Spleen (tissue), 11 donors: ENCODE data around the gene NTSR1. TPM values are rescaled to one million over a fixed set of nuclear protein-coding genes. Genes with fewer than 3 reads are reported as not detected.

Experiments used
- DNase-seq: peaks from one replicate; pipeline ENCODE4 v3.0.0-alpha.2; 2020
- H3K27ac ChIP-seq, 8 donors: fragments of 200-600 bp; sonication (generic) in 7 of 8; 1 replicate in 4 of 8; 2 replicates in 4 of 8; pipeline versions ENCODE4 v1.5.0 to v1.8.0; 2016 to 2021; ENCODE audit warnings: inconsistent platforms in 4 of 8, mild to moderate bottlenecking in 4 of 8, moderate library complexity in 1 of 8
- H3K27me3 ChIP-seq, 7 donors: fragments of 200-600 bp; sonication (generic) in 6 of 7; replicated peaks in 1 of 7; 1 replicate in 4 of 7; 2 replicates in 3 of 7; pipeline versions ENCODE4 v1.5.0 to v1.8.0; 2016 to 2021; ENCODE audit warnings: inconsistent platforms in 3 of 7, mild to moderate bottlenecking in 1 of 7
- H3K36me3 ChIP-seq, 6 donors: fragments of 200-600 bp; sonication (generic) in 5 of 6; 1 replicate in 4 of 6; 2 replicates in 2 of 6; pipeline versions ENCODE4 v1.5.0 to v1.8.0; 2016 to 2021; ENCODE audit warnings: inconsistent platforms in 2 of 6
- H3K4me1 ChIP-seq, 6 donors: fragments of 200-600 bp; sonication (generic) in 5 of 6; 1 replicate in 3 of 6; 2 replicates in 3 of 6; pipeline versions ENCODE4 v1.5.0 to v1.8.0; 2016 to 2021; ENCODE audit warnings: inconsistent platforms in 3 of 6
- H3K4me3 ChIP-seq, 8 donors: fragments of 200-600 bp; sonication (generic) in 7 of 8; 1 replicate in 4 of 8; 2 replicates in 4 of 8; pipeline versions ENCODE4 v1.5.0 to v1.8.0; 2016 to 2021; ENCODE audit warnings: inconsistent platforms in 4 of 8, mild to moderate bottlenecking in 4 of 8, moderate library complexity in 2 of 8
- H3K9me3 ChIP-seq, 8 donors: fragments of 200-600 bp; sonication (generic) in 7 of 8; 1 replicate in 4 of 8; 2 replicates in 4 of 8; pipeline versions ENCODE4 v1.5.0 to v1.8.0; 2016 to 2021; ENCODE audit warnings: inconsistent platforms in 4 of 8
- POLR2A ChIP-seq, 3 donors: fragments of 450-650 bp; IDR thresholded peaks; one replicate each; pipeline ENCODE4 v1.5.1; 2017; ENCODE audit warnings: antibody characterized with exemption in 3 of 3, mild to moderate bottlenecking in 1 of 3
- POLR2AphosphoS5 ChIP-seq, 3 donors: sonication (generic); formaldehyde crosslinking; IDR thresholded peaks; one replicate each; pipeline ENCODE4 v1.5.1; 2017; ENCODE audit warnings: antibody characterized with exemption in 3 of 3
- WGBS, 5 donors: extraction: QIAGEN DNeasy Blood & Tissue Kit in 3 of 5; methylation state at CpG; one replicate each; pipeline versions ENCODE4 v1.1.5 to v1.1.7; 2013 to 2018; 5-methylcytosine and 5-hydroxymethylcytosine counted together
- intact Hi-C: fragments of 100-400 bp; cut with DNase I; formaldehyde crosslinking; loops from one replicate; pipeline ENCODE4 v1.15.0; 2023; ENCODE audit warnings: low total_unique reads
- polyA plus RNA-seq, 3 donors: library from polyadenylated mRNA; stranded (reverse); fragments of 200-250 nt; gene quantifications; one replicate each; pipeline ENCODE4 v1.2.1, GENCODE V29; 2013
- total RNA-seq, 7 donors: library from RNA; depleted of rRNA in 3 of 7; stranded (reverse); fragments of >200 nt in 3 of 7; fragmentation: NEBNext Ultra II Directional in 4 of 7; extraction: Animal tissue kit (Norgen Biotek cat#: 25700) in 4 of 7; gene quantifications; one replicate each; pipeline versions ENCODE4 v1.1.0 to v1.2.1, GENCODE V29; 2016 to 2021
- TF ChIP-seq, protein P1 (sequence below), 11 experiments: fragments of 200-600 bp in 7 of 11; fragments of 450-650 bp in 4 of 11; sonication (generic) in 4 of 11; IDR thresholded peaks in 8 of 11; conservative IDR thresholded peaks in 3 of 11; 1 replicate in 7 of 11; 2 replicates in 4 of 11; pipeline versions ENCODE4 v1.4.0 to v1.8.0; 2016 to 2021; ENCODE audit warnings: antibody characterized with exemption in 11 of 11, inconsistent platforms in 4 of 11, mild to moderate bottlenecking in 1 of 11
- donor health status: healthy with polysubstance abuse.
- donor health status: DM: no; HTN: no; CAD: no; lungs with moderate emphysema.
- donor health status: DM: no; HTN: no; CAD: no.
- donor health status: Bipolar disorder and iron deficiency.
- donor health status: healthy.
- donor health status: DM: no; HTN: no; CAD: no.
- donor health status: DM: yes; HTN: yes; CAD: no.

NTSR1 gene
- total and polyA plus RNA-seq, 10 donors: 0.14 to 5.7 (median 0.71) TPM

DNA sequence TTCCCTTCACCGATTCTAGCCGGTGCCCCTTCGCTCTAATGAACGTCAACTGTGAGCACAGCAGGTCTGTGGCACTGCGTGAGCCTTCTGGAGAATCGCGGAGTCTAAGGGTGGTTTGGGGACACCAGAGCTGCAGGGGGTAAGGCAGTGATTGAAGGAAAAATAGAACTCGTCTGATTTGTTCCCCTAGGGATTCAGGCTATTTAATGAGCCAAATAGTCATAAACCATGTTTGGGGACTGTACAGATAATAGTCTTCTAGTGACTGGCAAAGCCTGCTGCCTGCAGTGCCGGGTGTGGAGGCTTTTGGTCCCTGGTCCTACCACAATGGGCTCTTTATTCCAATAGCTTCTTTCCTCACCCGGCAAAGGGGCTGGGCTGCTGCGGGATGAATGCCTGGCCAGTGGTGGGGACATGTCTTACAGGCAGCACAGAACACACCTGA lies 11.1 kb upstream of the NTSR1 start:
- 84 to 95% (median 91%) methylated on average over 10 to 11 of the region's 11 CpGs for WGBS, 5 donors
- Histone ChIP-seq H3K9me3 (peaks cover 0 to 3% (median 0%) of the 10 kb centered on the region in 8 donors), H3K27me3 (peaks cover 0 to 33% (median 9%) of the 10 kb centered on the region in 7 donors), H3K36me3 (no peaks in the 10 kb centered on the region), H3K27ac (no peak overlapping the region), H3K4me1 (peaks cover 0 to 16% (median 0%) of the 10 kb centered on the region in 6 donors), H3K4me3 (no peak overlapping the region)
- intact Hi-C loops: no loop called here
- TF ChIP-seq, protein P1, sequence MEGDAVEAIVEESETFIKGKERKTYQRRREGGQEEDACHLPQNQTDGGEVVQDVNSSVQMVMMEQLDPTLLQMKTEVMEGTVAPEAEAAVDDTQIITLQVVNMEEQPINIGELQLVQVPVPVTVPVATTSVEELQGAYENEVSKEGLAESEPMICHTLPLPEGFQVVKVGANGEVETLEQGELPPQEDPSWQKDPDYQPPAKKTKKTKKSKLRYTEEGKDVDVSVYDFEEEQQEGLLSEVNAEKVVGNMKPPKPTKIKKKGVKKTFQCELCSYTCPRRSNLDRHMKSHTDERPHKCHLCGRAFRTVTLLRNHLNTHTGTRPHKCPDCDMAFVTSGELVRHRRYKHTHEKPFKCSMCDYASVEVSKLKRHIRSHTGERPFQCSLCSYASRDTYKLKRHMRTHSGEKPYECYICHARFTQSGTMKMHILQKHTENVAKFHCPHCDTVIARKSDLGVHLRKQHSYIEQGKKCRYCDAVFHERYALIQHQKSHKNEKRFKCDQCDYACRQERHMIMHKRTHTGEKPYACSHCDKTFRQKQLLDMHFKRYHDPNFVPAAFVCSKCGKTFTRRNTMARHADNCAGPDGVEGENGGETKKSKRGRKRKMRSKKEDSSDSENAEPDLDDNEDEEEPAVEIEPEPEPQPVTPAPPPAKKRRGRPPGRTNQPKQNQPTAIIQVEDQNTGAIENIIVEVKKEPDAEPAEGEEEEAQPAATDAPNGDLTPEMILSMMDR (IDR thresholded peaks at IDR 0.05 in 8 of 11, conservative IDR thresholded peaks at IDR 0.05 in 3 of 11): no peak
- TF ChIP-seq POLR2AphosphoS5 (IDR thresholded peaks at IDR 0.05): no peak
- TF ChIP-seq POLR2A (IDR thresholded peaks at IDR 0.05): no peak
- DNase-seq: no peak

DNA sequence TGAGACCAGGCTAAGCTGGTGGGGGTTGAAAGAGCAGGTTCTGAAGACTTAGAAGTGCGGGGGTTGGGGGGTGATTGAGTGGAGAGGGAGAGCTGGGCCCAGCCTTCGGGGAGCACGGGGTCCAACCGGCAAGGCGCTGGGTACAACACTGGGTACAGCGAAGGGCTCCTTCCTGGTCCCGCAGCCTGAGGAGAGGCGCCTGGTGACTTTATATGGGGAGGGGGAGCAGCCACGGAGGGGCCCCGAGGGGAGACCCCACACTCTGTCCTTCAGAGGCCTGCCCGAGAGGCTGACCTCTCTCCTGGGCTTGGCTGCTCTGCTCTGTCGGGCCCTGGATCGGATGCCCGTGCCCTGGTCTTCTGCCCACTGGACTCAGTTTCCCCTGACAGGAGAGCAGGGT lies 10.4 kb upstream of the NTSR1 start:
- Histone ChIP-seq H3K36me3 (no peaks in the 10 kb centered on the region), H3K27ac (no peak overlapping the region), H3K9me3 (peaks cover 0 to 3% (median 0%) of the 10 kb centered on the region in 8 donors), H3K4me3 (no peak overlapping the region), H3K27me3 (peaks cover 0 to 30% (median 4%) of the 10 kb centered on the region in 7 donors), H3K4me1 (peaks cover 0 to 19% (median 0%) of the 10 kb centered on the region in 6 donors)
- intact Hi-C loops: no loop called here
- TF ChIP-seq, protein P1 (IDR thresholded peaks at IDR 0.05 in 8 of 11, conservative IDR thresholded peaks at IDR 0.05 in 3 of 11): no peak
- no peak for TF ChIP-seq POLR2A (IDR thresholded peaks at IDR 0.05)
- no peak for TF ChIP-seq POLR2AphosphoS5 (IDR thresholded peaks at IDR 0.05)
- DNase-seq: no peak
- WGBS, 5 donors: 86 to 98% (median 92%) methylated on average over 10 to 14 of the region's 14 CpGs

DNA sequence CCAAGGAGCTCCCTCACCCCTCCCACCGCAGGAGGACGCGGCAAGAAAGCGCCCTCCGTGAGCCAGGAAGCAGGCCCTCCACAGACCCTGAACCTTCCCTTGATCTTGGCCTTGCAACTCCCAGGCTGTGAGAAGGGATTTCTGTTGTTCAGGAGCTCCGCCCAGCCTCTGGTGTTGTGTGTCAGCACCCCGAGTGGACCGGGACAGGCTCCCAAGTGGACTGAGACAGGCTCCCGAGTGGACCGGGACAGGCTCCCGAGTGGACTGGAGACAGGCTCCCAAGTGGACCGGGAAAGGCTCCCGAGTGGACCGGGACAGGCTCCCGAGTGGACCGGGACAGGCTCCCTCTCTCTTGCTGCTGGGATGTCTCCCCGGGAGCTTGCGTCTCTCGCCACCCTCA lies 9.3 kb upstream of the NTSR1 start:
- H3K4me3 ChIP-seq: no peak overlapping the region
- intact Hi-C loops: no loop called here
- peaks cover 0 to 3% (median 0%) of the 10 kb centered on the region in 8 donors for H3K9me3 ChIP-seq
- peaks cover 0 to 28% (median 0%) of the 10 kb centered on the region in 7 donors for H3K27me3 ChIP-seq
- H3K4me1 ChIP-seq: peaks cover 0 to 30% (median 5%) of the 10 kb centered on the region in 6 donors
- no peak for DNase-seq
- no peaks in the 10 kb centered on the region for H3K36me3 ChIP-seq
- WGBS, 5 donors: 83 to 89% (median 86%) methylated on average over 17 to 19 of the region's 19 CpGs
- no peak for TF ChIP-seq POLR2A (IDR thresholded peaks at IDR 0.05)
- TF ChIP-seq POLR2AphosphoS5 (IDR thresholded peaks at IDR 0.05): no peak
- TF ChIP-seq, protein P1 (IDR thresholded peaks at IDR 0.05 in 8 of 11, conservative IDR thresholded peaks at IDR 0.05 in 3 of 11): no peak
- H3K27ac ChIP-seq: no peak overlapping the region

DNA sequence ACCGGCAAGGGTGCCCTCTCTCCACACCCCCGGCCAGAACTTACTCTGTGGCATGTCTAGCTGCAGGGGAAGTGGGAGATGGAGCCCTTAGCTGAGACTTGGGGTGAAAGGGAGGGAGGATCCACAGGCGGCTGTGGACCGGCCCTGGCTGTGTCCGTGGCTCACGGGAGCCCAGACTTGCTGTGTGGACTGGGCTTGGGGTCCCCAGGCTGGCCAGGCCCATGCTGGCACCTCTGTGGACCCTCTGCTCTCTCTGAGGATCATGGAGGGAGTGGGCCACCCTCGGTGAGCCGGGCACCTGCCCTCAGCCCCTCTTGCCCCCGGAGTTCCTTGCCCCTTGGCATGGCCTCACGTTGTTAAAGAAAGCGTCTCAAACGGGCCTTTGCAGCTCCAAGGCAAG lies 8.9 kb upstream of the NTSR1 start:
- 79 to 93% (median 84%) methylated on average over 11 to 12 of the region's 12 CpGs for WGBS, 5 donors
- TF ChIP-seq, protein P1 (IDR thresholded peaks at IDR 0.05 in 8 of 11, conservative IDR thresholded peaks at IDR 0.05 in 3 of 11): no peak
- TF ChIP-seq POLR2AphosphoS5 (IDR thresholded peaks at IDR 0.05): no peak
- no peak for TF ChIP-seq POLR2A (IDR thresholded peaks at IDR 0.05)
- Histone ChIP-seq H3K27ac (no peak overlapping the region), H3K36me3 (no peaks in the 10 kb centered on the region), H3K27me3 (peaks cover 0 to 27% (median 0%) of the 10 kb centered on the region in 7 donors), H3K4me1 (peaks cover 3 to 34% (median 9%) of the 10 kb centered on the region in 6 donors), H3K4me3 (no peak overlapping the region), H3K9me3 (peaks cover 0 to 3% (median 0%) of the 10 kb centered on the region in 8 donors)
- no peak for DNase-seq
- intact Hi-C loops: no loop called here
